Measurements from ENCODE around the gene COL4A3.

- TF ChIP-seq, protein P1, sequence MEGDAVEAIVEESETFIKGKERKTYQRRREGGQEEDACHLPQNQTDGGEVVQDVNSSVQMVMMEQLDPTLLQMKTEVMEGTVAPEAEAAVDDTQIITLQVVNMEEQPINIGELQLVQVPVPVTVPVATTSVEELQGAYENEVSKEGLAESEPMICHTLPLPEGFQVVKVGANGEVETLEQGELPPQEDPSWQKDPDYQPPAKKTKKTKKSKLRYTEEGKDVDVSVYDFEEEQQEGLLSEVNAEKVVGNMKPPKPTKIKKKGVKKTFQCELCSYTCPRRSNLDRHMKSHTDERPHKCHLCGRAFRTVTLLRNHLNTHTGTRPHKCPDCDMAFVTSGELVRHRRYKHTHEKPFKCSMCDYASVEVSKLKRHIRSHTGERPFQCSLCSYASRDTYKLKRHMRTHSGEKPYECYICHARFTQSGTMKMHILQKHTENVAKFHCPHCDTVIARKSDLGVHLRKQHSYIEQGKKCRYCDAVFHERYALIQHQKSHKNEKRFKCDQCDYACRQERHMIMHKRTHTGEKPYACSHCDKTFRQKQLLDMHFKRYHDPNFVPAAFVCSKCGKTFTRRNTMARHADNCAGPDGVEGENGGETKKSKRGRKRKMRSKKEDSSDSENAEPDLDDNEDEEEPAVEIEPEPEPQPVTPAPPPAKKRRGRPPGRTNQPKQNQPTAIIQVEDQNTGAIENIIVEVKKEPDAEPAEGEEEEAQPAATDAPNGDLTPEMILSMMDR (conservative IDR thresholded peaks at IDR 0.05 in 1 of 2, IDR thresholded peaks at IDR 0.05 in 1 of 2; ENCODE audit: extremely low read depth in 1 of 2, insufficient read depth in 1 of 2, low read depth in 1 of 2, low read length in 2 of 2): no peak
- TF ChIP-seq EZH2 (IDR thresholded peaks at IDR 0.05; ENCODE audit: borderline replicate concordance, low read length): no peak
These were observed 129.1 kb downstream of the COL4A3 start for GRCh38 chr2:227293531-227293930.
